Measurements from ENCODE around the gene HS2ST1.
"Not testable (repeated sequence)": the region's sequence is repeated elsewhere in the genome, so short reads cannot be mapped to it uniquely, and the experiment has no call there.

The HS2ST1 gene

DNA sequence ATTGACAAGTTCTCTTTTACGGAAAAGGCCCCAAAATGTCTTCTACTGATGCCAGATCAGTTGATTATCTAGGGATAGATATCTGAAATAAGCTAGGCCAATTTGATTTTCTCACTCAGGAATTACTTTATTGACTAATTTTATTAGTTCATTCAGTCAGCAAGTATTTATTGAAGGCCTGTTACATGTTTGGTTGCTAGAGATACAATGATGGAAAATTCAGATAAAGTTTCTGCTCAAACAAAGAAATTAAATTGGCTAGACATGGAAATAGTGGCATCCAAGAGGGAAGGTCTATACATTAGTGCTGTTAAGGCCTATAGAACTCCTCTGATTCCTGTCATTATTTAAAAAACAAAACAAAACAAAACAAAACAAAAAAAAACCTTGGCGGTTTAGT lies 56.5 kb downstream of the HS2ST1 start:
- DNase-seq (ENCODE audit: low read depth in 2 of 2): no peak

- DNase-seq (ENCODE audit: low read depth in 2 of 2): no peak
Measured at GRCh38 chr1:86971778-86972177, 57.3 kb downstream of the HS2ST1 start.

GRCh38 chr1:86972262-86972661 lies 57.8 kb downstream of the HS2ST1 start:
- DNase-seq (ENCODE audit: low read depth in 2 of 2): no peak

GRCh38 chr1:86975993-86976550 lies 61.6 kb downstream of the HS2ST1 start:
- DNase-seq (ENCODE audit: low read depth in 2 of 2): no peak

DNA sequence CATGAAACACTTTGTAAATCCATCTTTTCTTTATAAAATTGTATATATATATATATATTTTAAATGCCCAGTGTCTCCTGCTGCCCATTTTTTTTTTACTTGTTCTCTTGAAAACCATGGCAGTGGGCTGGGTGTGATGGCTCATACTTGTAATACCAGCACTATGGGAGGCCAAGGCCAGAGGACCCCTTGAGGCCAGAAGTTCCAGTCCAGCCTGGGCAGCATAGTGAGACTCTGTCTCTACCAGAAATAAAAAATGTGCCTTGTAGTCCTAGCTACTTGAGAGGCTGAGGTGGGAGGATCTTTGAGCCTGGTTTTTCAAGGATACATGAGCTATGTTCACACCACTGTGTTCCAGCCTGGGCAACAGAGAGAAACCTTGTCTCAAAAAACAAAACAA lies 62.2 kb downstream of the HS2ST1 start:
- DNase-seq (ENCODE audit: low read depth in 2 of 2): no peak

GRCh38 chr1:86981482-86982213 lies 67.2 kb downstream of the HS2ST1 start:
- DNase-seq (ENCODE audit: low read depth in 2 of 2): no peak

DNA sequence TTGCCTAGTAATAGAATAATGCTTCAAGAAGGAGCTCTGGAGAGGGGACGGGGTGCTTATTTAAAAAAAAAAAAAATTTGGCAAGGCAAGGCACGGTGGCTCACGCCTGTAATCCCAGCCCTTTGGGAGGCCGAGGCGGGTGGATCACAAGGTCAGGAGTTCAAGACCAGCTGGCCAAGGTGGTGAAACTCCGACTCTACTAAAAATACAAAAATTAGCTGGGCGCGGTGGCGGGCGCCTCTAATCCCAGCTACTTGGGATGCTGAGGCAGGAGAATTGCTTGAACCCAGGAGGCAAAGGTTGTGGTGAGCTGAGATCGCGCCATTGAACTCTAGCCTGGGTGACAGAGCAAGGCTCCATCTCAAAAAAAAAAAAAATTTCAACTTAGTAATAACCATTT lies 69.2 kb downstream of the HS2ST1 start:
- not testable (repeated sequence) for DNase-seq (ENCODE audit: low read depth in 2 of 2)

GRCh38 chr1:86987446-86987845 lies 73.0 kb downstream of the HS2ST1 start:
- DNase-seq (ENCODE audit: low read depth in 2 of 2): no peak

- DNase-seq (ENCODE audit: low read depth in 2 of 2): no peak
Measured at GRCh38 chr1:86988835-86989234, 74.4 kb downstream of the HS2ST1 start.

DNA sequence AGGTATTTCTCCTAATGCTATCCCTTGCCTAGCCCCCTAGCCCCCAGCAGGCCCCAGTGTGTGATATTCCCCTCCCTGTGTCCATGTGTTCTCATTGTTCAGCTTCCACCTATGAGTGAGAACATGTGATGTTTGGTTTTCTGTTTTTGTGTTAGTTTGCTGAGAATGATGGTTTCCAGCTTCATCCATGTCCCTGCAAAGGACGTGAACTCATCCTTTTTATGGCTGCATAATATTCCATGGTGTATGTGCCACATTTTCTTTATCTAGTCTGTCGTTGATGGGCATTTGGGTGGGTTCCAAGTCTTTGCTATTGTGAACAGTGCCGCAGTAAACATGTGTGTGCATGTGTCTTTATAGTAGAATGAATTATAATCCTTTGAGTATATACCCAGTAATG lies 75.3 kb downstream of the HS2ST1 start:
- DNase-seq (ENCODE audit: low read depth in 2 of 2): not testable (repeated sequence)

DNA sequence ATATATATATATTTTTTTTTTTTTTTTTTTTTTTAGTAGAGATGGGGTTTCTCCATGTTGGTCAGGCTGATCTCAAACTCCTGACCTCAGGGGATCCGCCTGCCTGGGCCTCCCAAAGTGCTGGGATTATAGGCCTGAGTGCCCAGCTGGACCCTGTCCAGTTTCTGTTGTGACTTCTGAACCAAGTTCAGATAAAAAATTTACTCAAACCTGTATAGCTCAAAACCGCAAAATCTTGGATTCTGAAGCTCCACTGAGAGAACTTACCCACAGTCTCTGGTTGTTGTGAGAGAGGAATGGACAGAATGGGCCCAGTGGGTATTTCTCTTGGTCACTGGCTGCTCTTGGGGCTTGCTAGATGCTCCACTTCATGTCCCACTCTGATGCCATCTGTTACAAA lies 76.4 kb downstream of the HS2ST1 start:
- DNase-seq (ENCODE audit: low read depth in 2 of 2): no peak

GRCh38 chr1:86991549-86992186 lies 77.2 kb downstream of the HS2ST1 start:
- DNase-seq (ENCODE audit: low read depth in 2 of 2): no peak

- DNase-seq (ENCODE audit: low read depth in 2 of 2): no peak
Measured at GRCh38 chr1:86992861-86993260, 78.4 kb downstream of the HS2ST1 start.

DNA sequence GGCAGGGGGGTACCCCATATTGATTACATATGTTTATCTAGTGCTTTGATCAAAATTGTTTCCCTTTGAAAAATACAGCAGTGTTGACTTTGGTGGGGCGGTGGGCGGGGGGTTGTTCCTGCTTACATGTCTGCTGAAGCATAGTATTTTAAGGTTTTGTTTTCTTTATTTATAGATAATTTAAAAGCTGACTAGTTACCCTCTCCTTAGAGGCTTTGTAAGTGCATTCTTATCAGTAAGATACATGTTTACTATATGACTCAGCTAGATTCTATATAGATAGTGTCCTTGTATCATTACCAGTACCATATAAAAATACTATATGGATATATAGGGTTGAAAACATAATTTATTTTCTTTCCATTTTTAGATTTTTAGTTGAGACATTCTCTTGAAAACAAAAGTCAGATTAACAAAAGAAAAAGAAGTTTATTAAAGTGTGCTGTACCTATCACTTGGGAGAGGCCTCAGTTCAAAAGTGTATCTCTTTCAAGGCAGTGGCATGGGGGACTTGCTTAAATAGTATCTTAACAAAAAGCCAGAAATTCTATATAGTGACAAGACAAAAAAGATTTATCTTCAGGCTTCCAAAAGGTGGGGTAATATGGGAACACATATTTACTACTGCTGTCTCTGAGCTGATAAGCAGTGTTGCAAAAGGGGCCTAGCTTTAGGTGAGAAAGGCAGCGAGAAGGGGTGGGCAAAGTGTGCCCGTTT lies 79.0 kb downstream of the HS2ST1 start:
- DNase-seq (ENCODE audit: low read depth in 2 of 2): no peak

DNA sequence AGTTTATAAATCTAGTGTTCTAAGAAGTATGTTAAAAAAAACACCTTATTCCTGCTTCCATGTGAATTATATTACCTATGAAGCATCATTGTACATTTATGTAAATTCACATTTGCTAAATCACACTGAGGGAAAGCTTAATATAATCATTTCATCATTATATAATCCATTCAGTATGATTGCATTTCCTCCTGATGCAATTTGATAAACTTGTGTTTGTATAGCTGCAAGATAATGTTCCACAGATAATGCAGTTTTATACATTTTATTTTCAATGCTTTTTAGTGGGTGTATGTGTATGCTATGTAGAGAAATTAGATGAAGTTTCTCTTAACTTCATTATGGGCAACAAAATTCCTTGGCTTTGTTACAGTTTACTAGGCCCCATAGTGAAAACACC lies 79.6 kb downstream of the HS2ST1 start:
- no peak for DNase-seq (ENCODE audit: low read depth in 2 of 2)

DNA sequence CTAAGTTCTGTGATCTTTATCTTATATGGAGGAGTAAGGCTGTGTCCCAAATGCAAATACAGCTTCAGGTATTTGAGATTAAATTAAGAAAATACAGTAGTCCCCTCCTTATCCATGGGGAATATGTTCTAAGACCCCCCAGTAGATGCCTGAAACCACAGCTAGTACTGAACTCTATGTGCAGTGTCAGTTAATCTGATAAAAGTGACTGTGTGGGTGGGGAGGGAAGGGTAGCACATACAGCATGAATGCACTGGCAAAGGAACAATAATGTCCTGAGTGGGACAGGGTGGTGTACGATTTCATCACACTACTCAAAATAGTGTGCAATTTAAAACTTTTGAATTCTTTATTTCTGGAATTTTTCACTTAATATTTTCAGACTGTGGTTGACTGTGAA lies 83.1 kb downstream of the HS2ST1 start:
- DNase-seq (ENCODE audit: low read depth in 2 of 2): no peak

DNA sequence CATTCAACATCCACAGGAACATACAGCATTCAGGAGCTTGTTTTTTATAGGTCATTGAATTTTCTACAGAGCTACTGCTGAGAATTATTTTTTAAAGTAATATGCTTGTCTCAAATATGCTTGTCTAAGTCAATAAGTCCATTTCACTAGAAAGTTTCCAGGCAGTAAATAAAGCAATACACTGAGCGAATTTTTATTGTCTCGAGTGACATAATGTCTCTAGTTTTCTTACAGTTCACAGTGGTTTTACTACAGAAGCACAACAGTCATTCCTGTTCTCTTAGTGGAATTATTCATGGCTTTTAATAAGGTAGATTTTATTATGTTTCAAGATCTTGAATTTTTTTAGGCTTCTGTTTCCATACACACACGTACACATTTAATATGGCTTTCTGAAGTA lies 83.8 kb downstream of the HS2ST1 start:
- no peak for DNase-seq (ENCODE audit: low read depth in 2 of 2)

DNA sequence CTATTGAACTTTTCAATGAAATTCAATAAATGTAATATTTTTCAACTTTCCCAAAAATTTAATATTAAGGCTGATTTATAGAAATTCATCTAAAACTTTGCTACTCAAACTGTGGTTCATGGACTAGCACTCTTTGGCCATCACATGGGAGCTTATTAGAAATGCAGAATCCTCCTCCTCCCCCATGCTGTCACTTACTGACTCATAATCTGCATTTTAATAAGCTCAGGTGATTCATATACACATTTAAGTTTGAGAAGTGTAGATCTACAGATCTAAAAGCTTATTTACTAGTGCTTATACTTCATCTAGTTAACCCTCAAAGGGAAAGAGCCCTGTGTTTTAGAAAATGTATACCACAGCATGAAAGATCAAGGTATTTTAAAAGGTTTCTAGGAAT lies 84.3 kb downstream of the HS2ST1 start:
- DNase-seq (ENCODE audit: low read depth in 2 of 2): no peak

DNA sequence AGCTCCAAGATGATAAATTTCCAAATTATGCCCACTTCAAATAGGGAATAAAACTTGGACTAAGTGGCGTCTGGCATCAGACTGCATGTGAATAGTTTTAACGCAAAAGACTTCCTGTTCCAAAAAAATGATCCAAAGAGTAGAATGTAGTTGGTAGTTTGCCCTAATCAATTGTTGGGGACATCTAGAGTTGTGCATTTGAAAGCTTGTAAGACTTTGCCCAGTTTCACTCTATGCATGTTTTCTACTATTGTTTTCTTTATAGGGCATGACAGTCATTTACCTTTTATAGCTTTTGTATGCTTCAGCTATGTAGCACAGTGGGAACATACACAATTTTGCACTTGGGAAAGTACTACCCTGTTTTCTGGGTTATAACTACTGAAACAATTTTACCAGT lies 86.0 kb downstream of the HS2ST1 start:
- no peak for DNase-seq (ENCODE audit: low read depth in 2 of 2)

GRCh38 chr1:87004857-87005256 lies 90.4 kb downstream of the HS2ST1 start:
- no peak for DNase-seq (ENCODE audit: low read depth in 2 of 2)

DNA sequence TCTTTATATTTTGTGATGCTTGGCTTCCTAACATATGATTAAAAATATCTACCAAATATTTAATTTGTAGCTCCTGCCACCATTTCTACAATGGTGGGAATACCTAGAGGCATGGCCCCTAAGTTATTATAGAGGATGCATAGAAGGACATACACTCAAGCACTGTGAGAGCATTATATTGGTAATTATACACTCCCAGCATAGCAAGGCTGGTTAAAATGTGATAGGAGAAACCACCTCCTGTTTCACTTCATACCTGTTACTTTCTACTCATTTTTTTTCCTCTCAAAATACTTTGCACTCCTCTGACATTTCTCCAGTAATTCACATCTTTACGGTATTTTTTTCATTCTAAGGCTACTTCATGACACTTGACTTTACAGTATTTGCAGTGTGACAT lies 92.9 kb downstream of the HS2ST1 start:
- DNase-seq (ENCODE audit: low read depth in 2 of 2): no peak

DNA sequence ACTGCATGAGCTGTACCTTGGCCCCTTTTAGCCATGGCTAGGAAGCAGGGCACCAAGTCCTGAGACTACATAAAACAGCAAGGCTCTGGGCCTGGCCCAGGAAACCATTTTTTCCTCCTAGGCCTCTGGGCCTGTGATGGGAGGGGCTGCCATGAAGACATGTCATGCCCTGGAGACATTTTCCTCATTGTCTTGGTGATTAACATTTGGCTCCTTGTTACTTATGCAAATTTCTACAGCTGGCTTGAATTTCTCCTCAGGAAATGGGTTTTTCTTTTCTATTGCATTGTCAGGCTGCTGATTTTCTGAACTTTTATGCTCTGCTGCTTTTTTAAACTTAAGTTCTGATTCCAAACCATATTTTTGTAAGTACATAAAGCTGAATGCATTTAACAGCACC lies 99.0 kb downstream of the HS2ST1 start:
- DNase-seq (ENCODE audit: low read depth in 2 of 2): not testable (repeated sequence)
